GM18868 (cell line): ENCODE measurements around the gene MYO15A.

Experiments
- ATAC-seq: cut with Tn5 transposase; IDR thresholded peaks from one replicate; pipeline ENCODE4 v1.9.1; 2021; ENCODE audit warnings: mild to moderate bottlenecking, moderate library complexity; ENCODE audit not compliant: unreplicated experiment

The MYO15A gene

GRCh38 chr17:18105027-18105426, 3.5 kb upstream of the MYO15A start:
- no peak for ATAC-seq

GRCh38 chr17:18105595-18105994, 3.0 kb upstream of the MYO15A start:
- no peak for ATAC-seq

GRCh38 chr17:18106211-18106610, 2.3 kb upstream of the MYO15A start:
- ATAC-seq = no peak

- no peak for ATAC-seq
Measured at GRCh38 chr17:18107061-18107790, 1.3 kb upstream of the MYO15A start.

GRCh38 chr17:18107971-18108370, 585 bp upstream of the MYO15A start:
- ATAC-seq = no peak

- no peak for ATAC-seq
Measured at GRCh38 chr17:18109935-18110485, 1.5 kb downstream of the MYO15A start.

GRCh38 chr17:18110636-18111145, 2.1 kb downstream of the MYO15A start:
- ATAC-seq = no peak

GRCh38 chr17:18111330-18111971, 2.9 kb downstream of the MYO15A start:
- ATAC-seq = no peak

- ATAC-seq = no peak
Measured at GRCh38 chr17:18115517-18115916, 7.0 kb downstream of the MYO15A start.

GRCh38 chr17:18116078-18116477, 7.5 kb downstream of the MYO15A start:
- no peak for ATAC-seq

GRCh38 chr17:18117533-18117932, 9.0 kb downstream of the MYO15A start:
- no peak for ATAC-seq

- no peak for ATAC-seq
Measured at GRCh38 chr17:18117982-18118975, 9.7 kb downstream of the MYO15A start.

- no peak for ATAC-seq
Measured at GRCh38 chr17:18119166-18119745, 10.7 kb downstream of the MYO15A start.

- no peak for ATAC-seq
Measured at GRCh38 chr17:18119938-18120337, 11.4 kb downstream of the MYO15A start.

GRCh38 chr17:18120461-18121017, 12.0 kb downstream of the MYO15A start:
- no peak for ATAC-seq

GRCh38 chr17:18121144-18121910, 12.8 kb downstream of the MYO15A start:
- ATAC-seq = no peak

GRCh38 chr17:18122990-18123753, 14.6 kb downstream of the MYO15A start:
- ATAC-seq = no peak

GRCh38 chr17:18124345-18125126, 16.0 kb downstream of the MYO15A start:
- ATAC-seq = no peak
